ENCODE data around the gene CCKAR.

- no peak for TF ChIP-seq EZH2 (IDR thresholded peaks at IDR 0.05; ENCODE audit: insufficient read depth, poor library complexity, severe bottlenecking)
- TF ChIP-seq EZH2phosphoT487 (IDR thresholded peaks at IDR 0.05; ENCODE audit: insufficient read depth, low read depth) = no peak
Observed at GRCh38 chr4:26491449-26492170, 1.3 kb upstream of the CCKAR start.

All from GM23248 (cell line).